Skeletal muscle cell (primary cell): ENCODE measurements around the gene CCL7.

Experiments
- DNase-seq: peaks from one replicate; pipeline ENCODE4 v3.0.0-alpha.2; 2010; ENCODE audit warnings: low read depth
- H3K4me3 ChIP-seq: 2 replicates; pipeline ENCODE4 v1.5.1; 2011; ENCODE audit warnings: low read depth, mild to moderate bottlenecking, control low read depth, low read length, moderate library complexity

The CCL7 gene

DNA sequence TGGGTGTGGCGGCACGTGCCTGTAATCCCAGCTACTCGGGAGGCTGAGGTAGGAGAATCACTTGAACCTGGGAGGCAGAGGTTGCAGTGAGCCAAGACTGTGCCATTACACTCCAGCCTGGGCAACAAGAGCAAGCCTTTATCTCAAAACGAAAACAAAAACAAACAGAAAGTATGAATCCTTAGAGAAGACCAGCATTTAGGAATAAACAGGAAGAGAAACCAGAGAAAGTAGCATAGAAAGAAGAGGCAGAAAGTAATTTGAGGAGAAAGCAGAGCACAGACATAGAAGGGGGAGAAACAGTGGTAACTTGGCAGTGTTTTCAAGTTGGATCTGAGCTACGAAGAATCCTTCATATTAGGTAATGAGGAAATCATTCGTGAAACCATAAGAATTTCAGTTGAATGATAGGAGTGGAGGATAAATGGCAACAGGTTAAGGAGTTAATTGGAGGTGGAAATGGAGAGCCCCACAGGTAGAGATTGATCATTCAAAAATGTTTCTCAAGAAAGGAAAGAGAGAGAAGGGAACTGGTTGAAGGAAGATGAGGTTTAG is 24.6 kb upstream of the CCL7 start:
- DNase-seq, result no peak
- H3K4me3 ChIP-seq, result no peak overlapping the region

- H3K4me3 ChIP-seq, result no peak overlapping the region
Observed at GRCh38 chr17:34246446-34246845, 23.6 kb upstream of the CCL7 start.

GRCh38 chr17:34246881-34247280 is 23.1 kb upstream of the CCL7 start:
- no peak overlapping the region for H3K4me3 ChIP-seq
- DNase-seq, result no peak

More at GRCh38 chr17:34246446-34246845, 23.6 kb upstream of the CCL7 start:
- no peak for DNase-seq

- H3K4me3 ChIP-seq, result no peak overlapping the region
- peak; percentile 13 for DNase-seq
Observed at GRCh38 chr17:34248511-34249024, 21.5 kb upstream of the CCL7 start.

DNA sequence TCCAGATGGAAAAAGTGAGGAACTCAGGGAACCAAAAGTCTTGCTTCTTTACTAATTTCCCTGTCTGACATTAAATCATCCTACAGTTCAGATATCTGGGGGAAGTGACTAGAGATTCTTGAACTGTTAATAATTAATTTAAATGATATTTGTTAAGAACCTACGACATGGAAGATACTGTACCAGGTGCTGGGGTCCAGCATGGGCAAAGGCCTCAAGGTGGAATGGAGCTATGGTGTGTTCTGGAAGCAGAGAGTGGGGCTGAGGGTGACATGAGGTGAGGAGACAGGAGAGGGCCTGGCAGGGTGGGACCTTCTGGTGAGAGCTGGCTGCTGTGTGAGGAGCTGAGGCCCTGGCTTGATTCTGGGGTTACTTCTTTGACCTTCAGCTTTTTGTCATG is 21.0 kb upstream of the CCL7 start:
- H3K4me3 ChIP-seq, result no peak overlapping the region
- no peak for DNase-seq

DNA sequence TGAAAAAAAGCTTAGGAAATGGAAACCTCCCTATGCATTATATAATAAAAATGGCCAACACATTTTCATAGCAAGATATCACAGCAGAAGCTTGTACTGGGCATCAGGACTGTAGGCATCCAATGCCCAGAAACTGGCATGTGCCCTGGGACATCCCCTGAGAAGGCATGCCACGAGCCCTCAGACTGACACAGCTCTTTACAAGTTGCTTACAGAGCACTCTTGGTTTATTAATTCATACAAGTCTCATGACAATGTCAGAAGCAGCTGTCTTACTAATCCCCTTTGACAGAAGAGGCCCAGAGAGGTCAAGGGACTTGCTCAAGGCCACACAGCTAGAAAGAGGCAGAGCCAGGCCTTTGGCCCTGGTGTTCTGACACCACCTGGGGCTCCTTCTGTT is 20.5 kb upstream of the CCL7 start:
- no peak overlapping the region for H3K4me3 ChIP-seq
- DNase-seq, result no peak

DNA sequence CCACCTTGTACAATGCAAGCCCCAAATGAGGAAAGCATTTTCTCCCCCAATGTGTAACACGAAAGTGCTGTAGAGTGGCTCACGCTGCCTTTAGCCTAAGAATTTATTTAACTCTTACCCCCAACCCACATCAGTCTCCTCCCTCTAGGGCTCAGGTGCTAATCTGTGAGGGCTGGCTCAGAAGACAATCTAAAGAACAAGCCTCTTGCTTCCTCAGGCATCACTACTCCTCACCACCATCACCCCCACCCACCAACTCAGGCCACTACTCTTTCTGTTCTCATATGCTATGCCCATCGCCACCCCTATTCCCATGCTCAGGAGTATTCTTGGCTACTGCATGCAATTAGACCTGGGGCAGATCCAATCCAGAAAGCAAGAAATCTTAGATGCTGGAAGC is 18.8 kb upstream of the CCL7 start:
- DNase-seq, result no peak
- H3K4me3 ChIP-seq, result no peak overlapping the region

DNA sequence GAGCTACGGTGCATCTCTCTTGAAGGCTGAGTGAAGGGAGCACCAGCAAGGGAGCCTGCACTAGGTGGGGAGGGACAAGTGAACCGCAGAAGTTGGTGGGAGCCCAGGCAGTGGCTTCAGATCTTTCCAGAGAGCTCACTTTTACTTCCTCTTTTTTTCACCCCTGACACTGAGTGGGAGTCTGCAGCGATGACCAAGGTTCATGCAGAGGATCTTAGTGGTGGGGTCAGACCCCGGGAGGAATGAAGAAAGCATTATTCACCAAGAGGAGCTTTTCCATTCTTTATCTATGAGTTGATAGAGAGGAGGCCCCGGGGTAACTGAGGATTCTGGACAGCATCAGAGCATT is 18.0 kb upstream of the CCL7 start:
- H3K4me3 ChIP-seq, result no peak overlapping the region
- no peak for DNase-seq

DNA sequence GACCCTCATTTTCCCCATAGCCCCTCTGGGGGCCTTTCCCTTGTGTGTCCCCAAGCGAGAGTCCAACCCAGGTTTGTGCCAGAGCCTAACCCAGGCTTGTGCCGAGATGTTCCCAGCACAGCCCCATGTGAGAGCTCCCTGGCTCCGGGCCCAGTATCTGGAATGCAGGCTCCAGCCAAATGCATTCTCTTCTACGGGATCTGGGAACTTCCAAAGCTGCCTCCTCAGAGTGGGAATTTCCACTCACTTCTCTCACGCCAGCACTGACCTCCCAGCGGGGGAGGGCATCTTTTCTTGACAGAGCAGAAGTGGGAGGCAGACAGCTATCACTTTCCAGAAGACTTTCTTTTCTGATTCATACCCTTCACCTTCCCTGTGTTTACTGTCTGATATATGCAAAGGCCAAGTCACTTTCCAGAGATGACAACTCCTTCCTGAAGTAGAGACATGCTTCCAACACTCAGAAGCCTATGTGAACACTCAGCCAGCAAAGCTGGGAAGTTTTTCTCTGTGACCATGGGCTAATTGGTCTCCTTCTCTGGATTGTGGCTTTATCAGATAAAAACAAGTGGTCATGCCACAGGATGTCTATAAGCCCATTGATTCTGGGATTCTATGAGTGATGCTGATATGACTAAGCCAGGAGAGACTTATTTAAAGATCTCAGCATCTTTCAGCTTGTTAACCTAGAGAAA is 17.4 kb upstream of the CCL7 start:
- no peak overlapping the region for H3K4me3 ChIP-seq
- peak; percentile 78 for DNase-seq

DNA sequence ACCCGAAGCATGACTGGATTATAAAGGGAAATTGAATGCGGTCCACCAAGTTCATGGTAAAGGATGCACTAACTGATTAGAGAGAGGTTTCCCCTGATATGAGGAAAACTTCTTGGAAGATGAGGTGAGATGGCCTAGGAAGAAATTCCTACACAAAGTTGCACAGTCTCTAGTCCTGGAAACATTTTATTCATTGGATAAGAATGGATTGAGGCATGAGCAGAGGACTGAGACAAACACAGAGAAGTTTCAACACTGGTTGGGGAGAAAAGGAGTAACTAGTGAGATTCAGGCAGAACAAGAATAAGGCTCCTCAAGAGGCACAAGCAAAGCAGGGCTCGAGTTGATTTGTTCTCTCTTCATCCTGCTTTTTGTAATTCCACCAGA is 16.9 kb upstream of the CCL7 start:
- no peak overlapping the region for H3K4me3 ChIP-seq
- no peak for DNase-seq

DNA sequence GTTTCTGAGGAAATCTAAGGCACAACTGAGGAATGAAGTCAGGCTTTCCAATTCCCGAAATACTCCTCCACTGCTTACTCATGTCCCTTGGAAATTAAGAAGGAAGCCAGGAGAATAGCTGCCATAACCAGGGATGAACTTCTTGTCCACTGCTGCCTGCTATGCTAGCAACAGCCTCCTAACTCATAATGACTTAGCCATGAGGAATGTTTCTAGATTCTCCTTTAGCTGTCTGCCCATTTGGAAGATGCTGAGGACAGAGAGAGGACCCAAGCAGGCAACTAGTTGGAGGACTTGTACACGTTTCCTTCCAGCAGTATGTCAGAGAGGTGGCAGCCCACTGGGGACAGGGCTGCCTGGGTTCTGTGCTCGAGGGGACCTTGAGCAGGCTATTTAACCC is 15.9 kb upstream of the CCL7 start:
- H3K4me3 ChIP-seq, result no peak overlapping the region
- peak; percentile 72 for DNase-seq

- DNase-seq, result peak; percentile 36
- H3K4me3 ChIP-seq, result peak within 1 kb of the TSS; percentile 45
Observed at GRCh38 chr17:34254651-34255380, 15.2 kb upstream of the CCL7 start, which contains the start of gene CCL2. TSS of gene CCL2 (plus strand) at chr17:34255285. CDS start at chr17:34255350, 65 bp downstream.

- DNase-seq, result no peak
Observed at GRCh38 chr17:34255381-34255732, 14.7 kb upstream of the CCL7 start.

GRCh38 chr17:34255841-34256240 is 14.2 kb upstream of the CCL7 start:
- H3K4me3 ChIP-seq, result peak overlapping the region; percentile 45
- DNase-seq, result no peak

More at GRCh38 chr17:34255381-34255732, 14.7 kb upstream of the CCL7 start:
- peak overlapping the region; percentile 45 for H3K4me3 ChIP-seq

GRCh38 chr17:34257299-34257985 is 12.6 kb upstream of the CCL7 start:
- no peak overlapping the region for H3K4me3 ChIP-seq
- DNase-seq, result no peak

GRCh38 chr17:34257986-34258326 is 12.1 kb upstream of the CCL7 start:
- H3K4me3 ChIP-seq, result no peak overlapping the region

DNA sequence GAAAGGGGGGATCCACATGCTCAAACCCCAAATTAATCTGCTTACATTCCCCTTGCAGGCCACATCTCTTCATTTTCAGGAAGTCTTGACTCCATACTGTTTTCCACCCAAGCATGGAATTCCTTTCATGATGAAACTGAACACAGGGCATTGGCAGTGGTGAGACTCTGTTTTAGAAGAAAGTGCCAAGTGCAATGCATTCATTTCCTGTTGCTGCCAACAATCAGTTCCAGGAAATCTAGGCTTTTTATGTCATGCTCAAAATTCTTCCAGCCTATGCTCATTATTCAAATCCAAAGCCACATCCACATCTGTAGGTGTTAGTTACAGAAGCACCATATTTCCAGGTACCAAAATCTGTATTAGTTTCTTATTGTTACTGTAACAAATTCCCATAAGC is 10.9 kb upstream of the CCL7 start:
- no peak overlapping the region for H3K4me3 ChIP-seq
- peak; percentile 14 for DNase-seq

More at GRCh38 chr17:34257986-34258326, 12.1 kb upstream of the CCL7 start:
- no peak for DNase-seq

DNA sequence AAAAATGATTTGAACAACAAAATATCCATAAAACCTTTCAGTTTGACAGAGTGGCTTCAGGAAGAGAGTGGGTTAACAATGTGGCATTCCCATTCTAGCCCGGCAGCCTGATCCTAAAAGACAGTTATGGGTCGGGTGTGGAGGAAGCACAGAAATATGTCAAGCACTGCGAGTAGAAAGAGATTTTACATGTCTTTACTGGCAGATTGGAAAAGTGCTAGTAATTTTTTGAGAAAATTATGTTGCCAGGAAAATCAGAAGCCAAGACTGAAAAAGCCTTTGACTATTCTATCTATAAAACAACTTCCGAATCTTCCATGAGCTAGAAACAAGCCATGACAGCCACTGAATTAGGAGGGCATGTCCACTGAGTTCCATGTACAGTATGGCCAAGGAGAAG is 9.2 kb upstream of the CCL7 start:
- no peak overlapping the region for H3K4me3 ChIP-seq
- no peak for DNase-seq

GRCh38 chr17:34261568-34262337 is 8.3 kb upstream of the CCL7 start:
- DNase-seq, result no peak
- H3K4me3 ChIP-seq, result no peak overlapping the region
